Pancreas (tissue), 10 donors: ENCODE measurements around the gene ANGPTL3. TPM values are rescaled to one million over a fixed set of nuclear protein-coding genes. Genes with fewer than 3 reads are reported as not detected.

Experiments
- ATAC-seq, 4 donors: fragments of 200-7000 bp; cut with Tn5 transposase; one replicate each; pipeline versions ENCODE4 v1.8.0 to v1.9.1; 2020; ENCODE audit warnings: mild to moderate bottlenecking in 4 of 4, moderate library complexity in 4 of 4
- DNase-seq, 6 donors: peaks; one replicate each; pipeline ENCODE4 v3.0.0-alpha.2; 2020
- FAIRE-seq: peaks from 2 replicates; lab custom pipeline; 2012; peaks lifted over from hg19 to GRCh38; lab: Jason Lieb, UNC
- H3K27ac ChIP-seq, 4 donors: fragments of 200-600 bp; sonication (generic); 1 replicate in 3 of 4; 2 replicates in 1 of 4; pipeline versions ENCODE4 v1.5.0 to v1.8.0; 2020
- H3K27me3 ChIP-seq, 4 donors: fragments of 200-600 bp; one replicate each; pipeline ENCODE4 v1.8.0; 2021
- H3K36me3 ChIP-seq, 3 donors: fragments of 200-600 bp; sonication (generic) in 1 of 3; one replicate each; pipeline versions ENCODE4 v1.5.0 to v1.8.0; 2020 to 2021
- H3K4me1 ChIP-seq, 3 donors: fragments of 200-600 bp; one replicate each; pipeline ENCODE4 v1.8.0; 2021
- H3K4me3 ChIP-seq, 4 donors: fragments of 200-600 bp; sonication (generic) in 2 of 4; one replicate each; pipeline versions ENCODE4 v1.5.0 to v1.8.0; 2020 to 2021
- H3K9me3 ChIP-seq, 4 donors: fragments of 200-600 bp; one replicate each; pipeline ENCODE4 v1.8.0; 2021
- CTCF ChIP-seq, 4 donors: fragments of 200-600 bp; sonication (generic) in 3 of 4; IDR thresholded peaks; one replicate each; pipeline versions ENCODE4 v1.5.0 to v1.8.0; 2021; ENCODE audit warnings: antibody characterized with exemption in 4 of 4
- WGBS, 2 donors: extraction: QIAGEN DNeasy Blood & Tissue Kit; methylation state at CpG; one replicate each; pipeline ENCODE4 v1.1.7; 2013; 5-methylcytosine and 5-hydroxymethylcytosine counted together
- intact Hi-C, 3 donors: fragments of 100-400 bp; cut with DNase I; formaldehyde crosslinking; loops; one replicate each; pipeline versions ENCODE4 v1.11.1 to v1.14.2; 2022
- polyA plus RNA-seq, 2 donors: library from polyadenylated mRNA; stranded (reverse); fragments of 200-250 nt; gene quantifications; one replicate each; pipeline ENCODE4 v1.2.3, GENCODE V29; 2013
- total RNA-seq, 6 donors: library from RNA; stranded (reverse); fragmentation: NEBNext Ultra II Directional in 4 of 6; extraction: Animal tissue kit (Norgen Biotek cat#: 25700) in 4 of 6; gene quantifications; one replicate each; pipeline versions ENCODE4 v1.2.1 to v1.2.4, GENCODE V29; 2021 to 2023
- donor health status: healthy with polysubstance abuse.
- donor health status: DM: no; HTN: no; CAD: no; lungs with moderate emphysema.
- donor health status: DM: no; HTN: no; CAD: no.
- donor health status: control.
- donor health status: control.
- donor health status: Bipolar disorder and iron deficiency.
- donor health status: DM: yes; HTN: yes; CAD: no.
- donor health status: DM: no; HTN: no; CAD: no.
- donor health status: DM: no; HTN: no; CAD: no.
- donor health status: DM: yes; HTN: yes; CAD: no.

The ANGPTL3 gene
- total and polyA plus RNA-seq, 8 donors, result 0.05 to 1.2 (median 0.49) TPM; not detected in 1

- intact Hi-C loops, result no loop called here
- ATAC-seq (no peak), FAIRE-seq (no peak), DNase-seq (no peak)
- no peak for TF ChIP-seq CTCF (IDR thresholded peaks at IDR 0.05)
- no peaks in the 10 kb centered on the region for H3K27me3 ChIP-seq
- H3K4me1 ChIP-seq, result no peaks in the 10 kb centered on the region
- no peak overlapping the region for H3K4me3 ChIP-seq
- H3K9me3 ChIP-seq, result no peaks in the 10 kb centered on the region
- H3K27ac ChIP-seq, result no peak overlapping the region
- no peaks in the 10 kb centered on the region for H3K36me3 ChIP-seq
- 45 to 46% methylated on average over 2 of the region's 2 CpGs for WGBS, 2 donors
These were observed 23.6 kb upstream of the ANGPTL3 start for GRCh38 chr1:62573675-62574074.

- no peak for FAIRE-seq
- Histone ChIP-seq H3K27me3 (no peaks in the 10 kb centered on the region), H3K4me3 (no peak overlapping the region), H3K4me1 (peaks cover 0 to 6% (median 6%) of the 10 kb centered on the region in 3 donors), H3K9me3 (no peaks in the 10 kb centered on the region), H3K27ac (no peak overlapping the region), H3K36me3 (peaks cover 0 to 3% (median 0%) of the 10 kb centered on the region in 3 donors)
- WGBS, 2 donors, result 68 to 82% methylated on average over 1 of the region's 1 CpG
- DNase-seq, result no peak
- intact Hi-C loops, result no loop called here
- TF ChIP-seq CTCF (IDR thresholded peaks at IDR 0.05), result no peak
- ATAC-seq, result no peak
These were observed 11.7 kb upstream of the ANGPTL3 start for GRCh38 chr1:62585469-62586155.

GRCh38 chr1:62588000-62588399 is 9.3 kb upstream of the ANGPTL3 start:
- H3K27me3 ChIP-seq, result no peaks in the 10 kb centered on the region
- H3K9me3 ChIP-seq, result no peaks in the 10 kb centered on the region
- no peak for DNase-seq
- no peak for TF ChIP-seq CTCF (IDR thresholded peaks at IDR 0.05)
- no peak overlapping the region for H3K27ac ChIP-seq
- peaks cover 0 to 3% (median 0%) of the 10 kb centered on the region in 3 donors for H3K36me3 ChIP-seq
- ATAC-seq, result no peak
- no peak overlapping the region for H3K4me3 ChIP-seq
- H3K4me1 ChIP-seq, result peaks cover 0 to 6% (median 6%) of the 10 kb centered on the region in 3 donors
- no peak for FAIRE-seq
- intact Hi-C loops, result no loop called here

GRCh38 chr1:62589321-62589720 is 8.0 kb upstream of the ANGPTL3 start:
- DNase-seq (no peak), ATAC-seq (no peak), FAIRE-seq (no peak)
- Histone ChIP-seq H3K9me3 (no peaks in the 10 kb centered on the region), H3K4me3 (no peak overlapping the region), H3K36me3 (peaks cover 0 to 3% (median 0%) of the 10 kb centered on the region in 3 donors), H3K4me1 (peaks cover 7 to 12% (median 9%) of the 10 kb centered on the region in 3 donors), H3K27me3 (no peaks in the 10 kb centered on the region), H3K27ac (no peak overlapping the region)
- WGBS, 2 donors, result 85 to 90% methylated on average over 3 of the region's 3 CpGs
- intact Hi-C loops, result no loop called here
- no peak for TF ChIP-seq CTCF (IDR thresholded peaks at IDR 0.05)

- H3K36me3 ChIP-seq, result peaks cover 0 to 3% (median 0%) of the 10 kb centered on the region in 3 donors
- FAIRE-seq, result no peak
- no peak for DNase-seq
- intact Hi-C loops, result no loop called here
- no peaks in the 10 kb centered on the region for H3K9me3 ChIP-seq
- no peak overlapping the region for H3K4me3 ChIP-seq
- no peak for TF ChIP-seq CTCF (IDR thresholded peaks at IDR 0.05)
- peaks cover 12 to 18% (median 17%) of the 10 kb centered on the region in 3 donors for H3K4me1 ChIP-seq
- H3K27me3 ChIP-seq, result no peaks in the 10 kb centered on the region
- WGBS, 2 donors, result 53 to 55% methylated on average over 4 of the region's 4 CpGs
- H3K27ac ChIP-seq, result no peak overlapping the region
- ATAC-seq, result peak in 1 of 4 donors; percentile 54
These were observed 6.9 kb upstream of the ANGPTL3 start for GRCh38 chr1:62590255-62590969.
